AG09309 (cell line): ENCODE measurements around the gene RFX8.

Experiments
- DNase-seq: peaks from one replicate; pipeline ENCODE4 v3.0.0-alpha.2; 2010; ENCODE audit warnings: low read depth
- H3K4me3 ChIP-seq: 2 replicates; pipeline ENCODE4 v1.5.1; 2011; ENCODE audit warnings: mild to moderate bottlenecking, low read depth, low read length, moderate library complexity; ENCODE audit not compliant: control insufficient read depth
- TF ChIP-seq, protein P1 (sequence below): IDR thresholded peaks from 2 replicates; pipeline ENCODE4 v1.5.1; 2011; ENCODE audit warnings: mild to moderate bottlenecking, low read depth, low read length, inconsistent platforms; ENCODE audit not compliant: insufficient read depth, control insufficient read depth; ENCODE audit errors: missing control alignments

RFX8 gene

DNA sequence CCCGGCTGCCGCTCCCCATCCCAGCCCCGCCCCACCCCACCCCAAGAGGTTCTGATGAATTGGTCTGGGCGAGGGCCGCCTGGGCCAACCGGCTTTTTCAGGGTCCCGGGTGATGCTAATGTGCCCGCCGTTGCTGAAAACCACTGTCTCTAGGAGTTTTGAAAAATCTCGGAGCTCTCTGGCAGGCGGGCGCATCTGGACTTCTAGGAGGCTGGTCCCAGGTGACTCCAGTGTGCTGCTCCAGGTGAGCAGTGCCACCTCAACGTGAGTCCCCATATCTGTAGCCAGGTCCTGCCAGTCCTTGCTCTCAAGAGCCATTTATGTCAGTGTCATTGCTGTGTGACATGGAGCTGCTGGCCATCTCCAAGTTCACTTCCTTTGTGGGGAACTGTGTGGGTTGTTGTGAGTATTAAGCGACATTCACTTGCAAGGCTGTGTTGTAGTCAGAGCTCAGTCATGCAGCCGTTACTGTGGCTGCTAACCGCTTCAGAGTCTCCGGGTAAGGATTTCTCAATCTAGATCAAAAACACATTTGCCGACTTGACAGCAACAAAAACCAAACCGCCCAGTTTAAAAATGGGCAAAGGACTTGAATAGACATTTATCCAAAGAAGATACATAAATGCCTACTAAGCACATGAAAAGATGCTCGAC is at the start of gene RFX8:
Gene RFX8, minus strand, starts transcription at position 382 of the 654 bp plus-strand sequence. CDS start 8,264 bp downstream, outside the sequence.
- H3K4me3 ChIP-seq: peak within 1 kb of the TSS; percentile 74
- DNase-seq: peak; percentile 93

GRCh38 chr2:101521487-101521886 is 46.6 kb upstream of the RFX8 start:
- no peak overlapping the region for H3K4me3 ChIP-seq
- no peak for DNase-seq
- TF ChIP-seq, protein P1, sequence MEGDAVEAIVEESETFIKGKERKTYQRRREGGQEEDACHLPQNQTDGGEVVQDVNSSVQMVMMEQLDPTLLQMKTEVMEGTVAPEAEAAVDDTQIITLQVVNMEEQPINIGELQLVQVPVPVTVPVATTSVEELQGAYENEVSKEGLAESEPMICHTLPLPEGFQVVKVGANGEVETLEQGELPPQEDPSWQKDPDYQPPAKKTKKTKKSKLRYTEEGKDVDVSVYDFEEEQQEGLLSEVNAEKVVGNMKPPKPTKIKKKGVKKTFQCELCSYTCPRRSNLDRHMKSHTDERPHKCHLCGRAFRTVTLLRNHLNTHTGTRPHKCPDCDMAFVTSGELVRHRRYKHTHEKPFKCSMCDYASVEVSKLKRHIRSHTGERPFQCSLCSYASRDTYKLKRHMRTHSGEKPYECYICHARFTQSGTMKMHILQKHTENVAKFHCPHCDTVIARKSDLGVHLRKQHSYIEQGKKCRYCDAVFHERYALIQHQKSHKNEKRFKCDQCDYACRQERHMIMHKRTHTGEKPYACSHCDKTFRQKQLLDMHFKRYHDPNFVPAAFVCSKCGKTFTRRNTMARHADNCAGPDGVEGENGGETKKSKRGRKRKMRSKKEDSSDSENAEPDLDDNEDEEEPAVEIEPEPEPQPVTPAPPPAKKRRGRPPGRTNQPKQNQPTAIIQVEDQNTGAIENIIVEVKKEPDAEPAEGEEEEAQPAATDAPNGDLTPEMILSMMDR: no peak

More for the DNA sequence above, at the start of gene RFX8:
- TF ChIP-seq, protein P1: no peak

DNA sequence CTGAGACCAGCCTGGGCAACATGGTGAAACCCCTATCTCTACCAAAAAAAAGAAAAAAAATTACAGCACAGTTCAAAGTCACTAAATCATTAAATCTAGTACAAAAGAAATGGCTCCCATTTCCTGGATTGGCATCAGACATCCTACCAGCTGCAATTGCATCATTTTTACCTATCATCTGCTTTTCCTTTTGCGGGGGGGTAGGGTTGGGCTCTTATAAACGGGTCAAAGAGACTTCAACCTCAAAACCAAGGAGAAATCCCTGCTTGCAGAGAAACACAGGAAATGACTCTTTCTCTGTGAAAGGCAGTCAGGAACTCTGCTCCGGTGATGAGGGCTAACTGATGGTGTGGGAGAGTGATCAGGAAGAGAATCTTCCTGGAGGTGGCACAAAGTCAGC is 45.3 kb upstream of the RFX8 start:
- H3K4me3 ChIP-seq: no peak overlapping the region
- DNase-seq: no peak
- TF ChIP-seq, protein P1: no peak

DNA sequence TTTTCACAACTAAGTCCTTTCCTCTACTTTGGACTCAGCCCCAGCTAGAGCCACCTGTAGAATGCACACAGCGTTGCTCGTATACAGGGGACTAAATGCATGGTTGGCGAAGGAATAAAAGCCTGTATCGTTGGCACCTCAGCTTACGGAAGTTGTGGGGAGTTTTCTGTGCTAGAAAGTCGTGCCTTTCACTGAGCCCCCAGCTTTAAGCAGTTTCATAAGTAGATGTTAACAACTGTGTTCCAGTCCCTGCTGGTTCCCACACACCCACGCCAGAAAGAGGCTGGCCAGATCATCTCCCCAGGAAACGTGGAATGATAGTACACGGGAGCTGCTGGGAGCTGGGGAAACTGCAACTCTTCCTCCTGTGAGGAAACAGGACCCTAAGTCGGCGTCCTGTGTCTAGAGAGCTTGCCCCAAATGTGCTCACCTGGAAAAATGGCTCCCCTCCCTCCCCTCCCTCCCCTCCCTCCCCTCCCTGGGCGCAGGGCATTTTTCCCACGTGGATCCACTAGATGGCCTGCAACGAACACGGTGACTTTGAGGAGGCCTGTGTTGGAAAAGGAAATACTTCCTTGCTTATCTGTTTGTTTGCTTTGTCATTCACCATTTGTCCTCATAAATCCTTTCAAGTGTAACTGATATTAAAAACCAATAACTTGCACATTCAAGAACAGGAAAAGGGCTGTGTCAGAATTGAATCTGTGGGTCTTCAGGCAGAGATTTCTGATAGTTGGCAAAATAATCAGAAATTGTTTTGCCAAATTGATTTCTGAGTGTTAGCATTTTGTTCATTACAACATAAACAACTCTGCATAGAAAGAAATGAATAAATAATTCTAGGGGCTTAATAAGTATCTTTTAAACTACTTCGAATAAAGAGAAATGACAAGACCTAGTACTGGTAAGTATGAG is 43.9 kb upstream of the RFX8 start:
- H3K4me3 ChIP-seq: no peak overlapping the region
- TF ChIP-seq, protein P1: peak; percentile 61
- no peak for DNase-seq

DNA sequence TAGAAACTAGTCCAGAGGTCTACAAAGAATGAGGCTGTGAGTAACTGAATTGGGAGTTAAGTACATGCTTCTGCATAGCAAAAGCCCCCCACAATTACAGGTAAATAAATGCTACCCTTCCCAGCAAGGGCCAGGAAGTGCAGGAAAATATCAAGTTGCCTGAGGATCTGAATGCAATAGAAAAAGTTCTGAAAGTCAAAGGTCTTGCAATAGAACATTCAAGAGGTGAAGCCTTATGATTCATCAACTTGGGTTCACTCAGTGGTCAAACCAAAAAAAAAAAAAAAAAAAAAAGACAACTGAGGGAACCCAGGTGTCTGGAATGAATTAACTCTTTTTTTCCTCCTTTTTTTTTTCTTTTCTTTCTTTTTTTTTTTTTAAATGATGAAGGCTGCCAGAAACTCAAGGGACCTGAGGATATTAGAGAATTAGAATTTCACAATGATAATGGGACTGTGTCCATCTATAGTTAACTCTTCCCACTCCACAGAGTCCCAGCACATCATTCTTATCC is 42.9 kb upstream of the RFX8 start:
- no peak for DNase-seq
- TF ChIP-seq, protein P1: no peak
- no peak overlapping the region for H3K4me3 ChIP-seq

DNA sequence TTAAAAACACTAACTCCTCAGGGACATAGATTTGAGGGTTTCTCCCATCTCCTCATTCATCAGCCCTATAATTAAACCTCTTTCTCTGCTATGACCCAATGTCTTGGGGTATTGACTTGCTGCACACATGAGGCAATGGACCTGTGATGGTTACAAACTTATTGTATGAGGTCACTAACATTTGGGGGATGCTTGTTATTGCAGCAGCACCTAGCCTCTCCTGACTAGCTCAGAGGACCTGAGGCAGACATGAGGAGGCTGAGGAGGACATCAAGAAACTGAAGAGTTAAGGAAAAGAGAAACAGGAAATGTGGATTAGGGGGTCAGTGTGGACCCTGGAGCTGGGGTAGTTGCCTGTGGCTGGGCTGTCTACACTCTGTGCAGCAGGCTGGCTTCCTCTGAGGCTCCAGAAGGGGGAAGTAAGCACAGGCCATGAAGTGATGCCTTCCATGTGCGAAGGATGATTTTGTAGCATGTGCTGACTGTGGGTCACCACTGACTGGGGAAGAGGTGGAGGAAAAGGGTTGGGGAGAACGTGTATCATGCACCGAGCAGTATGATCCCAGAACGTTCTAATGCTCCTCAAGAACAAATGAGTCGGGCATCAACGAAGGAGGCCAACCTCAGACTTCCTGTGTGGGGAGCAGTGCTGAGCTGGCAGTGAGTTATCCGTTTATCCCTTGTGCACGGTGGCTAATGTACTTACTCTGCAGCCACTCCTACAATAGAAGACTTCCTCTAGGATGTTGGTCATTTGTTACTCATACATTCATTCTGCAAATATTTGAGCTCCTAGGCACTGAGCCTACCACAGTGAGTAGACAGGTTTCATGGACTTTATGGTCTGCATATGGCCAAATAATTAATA is 42.1 kb upstream of the RFX8 start:
- DNase-seq: peak; percentile 83
- no peak overlapping the region for H3K4me3 ChIP-seq
- TF ChIP-seq, protein P1: no peak
